Measurements from ENCODE around the gene FBRS. TPM values are rescaled to one million over a fixed set of nuclear protein-coding genes. Genes with fewer than 3 reads are reported as not detected.

The FBRS gene
- total RNA-seq, 1 donor from 2014 or later = 27.8 TPM

- DNase-seq = no peak
- H3K4me1 ChIP-seq = no peaks in the 10 kb centered on the region
Observed at GRCh38 chr16:30677931-30678585, 19.8 kb downstream of the FBRS start.

GRCh38 chr16:30678586-30678970, 20.3 kb downstream of the FBRS start:
- H3K4me1 ChIP-seq = no peaks in the 10 kb centered on the region
- intact Hi-C loops (cut with micrococcal nuclease) = no loop called here

More at GRCh38 chr16:30677931-30678585, 19.8 kb downstream of the FBRS start:
- intact Hi-C loops (cut with micrococcal nuclease) = no loop called here
- Histone ChIP-seq H3K4me3 (no peak overlapping the region), H3K36me3 (no peaks in the 10 kb centered on the region), H3K27me3 (ENCODE audit: low read depth) (no peaks in the 10 kb centered on the region), H3K9me3 (replicated peaks) (no peaks in the 10 kb centered on the region), H3K27ac (replicated peaks) (no peak overlapping the region)
- no peak for TF ChIP-seq CTCF (IDR thresholded peaks at IDR 0.05; ENCODE audit: borderline replicate concordance)

GRCh38 chr16:30680326-30680725, 22.1 kb downstream of the FBRS start:
- DNase-seq = no peak
- Histone ChIP-seq H3K36me3 (no peaks in the 10 kb centered on the region), H3K4me1 (no peaks in the 10 kb centered on the region), H3K27ac (replicated peaks) (no peak overlapping the region), H3K9me3 (replicated peaks) (no peaks in the 10 kb centered on the region), H3K4me3 (no peak overlapping the region), H3K27me3 (ENCODE audit: low read depth) (no peaks in the 10 kb centered on the region)
- no peak for TF ChIP-seq CTCF (IDR thresholded peaks at IDR 0.05; ENCODE audit: borderline replicate concordance)
- intact Hi-C loops (cut with micrococcal nuclease) = no loop called here

More at GRCh38 chr16:30678586-30678970, 20.3 kb downstream of the FBRS start:
- no peak overlapping the region for H3K27ac ChIP-seq (replicated peaks)
- DNase-seq = no peak
- no peak for TF ChIP-seq CTCF (IDR thresholded peaks at IDR 0.05; ENCODE audit: borderline replicate concordance)
- H3K9me3 ChIP-seq (replicated peaks) = no peaks in the 10 kb centered on the region
- no peak overlapping the region for H3K4me3 ChIP-seq
- H3K27me3 ChIP-seq (ENCODE audit: low read depth) = no peaks in the 10 kb centered on the region
- H3K36me3 ChIP-seq = no peaks in the 10 kb centered on the region

GRCh38 chr16:30688701-30689100, 30.5 kb downstream of the FBRS start:
- Histone ChIP-seq H3K4me1 (peaks cover 1% of the 10 kb centered on the region), H3K27ac (replicated peaks) (no peak overlapping the region), H3K4me3 (no peak overlapping the region), H3K27me3 (ENCODE audit: low read depth) (no peaks in the 10 kb centered on the region), H3K9me3 (replicated peaks) (no peaks in the 10 kb centered on the region), H3K36me3 (no peaks in the 10 kb centered on the region)
- TF ChIP-seq CTCF (IDR thresholded peaks at IDR 0.05; ENCODE audit: borderline replicate concordance) = no peak
- intact Hi-C loops (cut with micrococcal nuclease) = no loop called here
- DNase-seq = no peak

GRCh38 chr16:30691907-30692306, 33.7 kb downstream of the FBRS start:
- H3K27ac ChIP-seq (replicated peaks) = no peak overlapping the region
- no peaks in the 10 kb centered on the region for H3K36me3 ChIP-seq
- H3K4me3 ChIP-seq = no peak overlapping the region
- no peaks in the 10 kb centered on the region for H3K27me3 ChIP-seq (ENCODE audit: low read depth)
- H3K9me3 ChIP-seq (replicated peaks) = no peaks in the 10 kb centered on the region
- H3K4me1 ChIP-seq = peaks cover 6% of the 10 kb centered on the region
- no peak for DNase-seq
- no peak for TF ChIP-seq CTCF (IDR thresholded peaks at IDR 0.05; ENCODE audit: borderline replicate concordance)
- intact Hi-C loops (cut with micrococcal nuclease) = no loop called here

All from left ventricle myocardium inferior (tissue), 1 donor.